Measurements from ENCODE around the gene TCEANC2. TPM values are rescaled to one million over a fixed set of nuclear protein-coding genes. Genes with fewer than 3 reads are reported as not detected.

Gene TCEANC2
- total and polyA plus RNA-seq, 2 experiments from 2014 or later: 6.0 to 6.3 TPM

GRCh38 chr1:54046671-54047383 lies 6.6 kb upstream of the TCEANC2 start:
- DNase-seq (ENCODE audit: low spot score): no peak
- Mint-ChIP-seq H3K4me3 (no peak overlapping the region), H3K27ac (no peak overlapping the region), H3K36me3 (ENCODE audit: low read depth) (peaks cover 13% of the 10 kb centered on the region; the same call in 2 of the 3 replicates), H3K9me3 (no peaks in the 10 kb centered on the region), H3K27me3 (ENCODE audit: insufficient read depth, low read depth, poor library complexity) (no peaks in the 10 kb centered on the region), H3K4me1 (no peaks in the 10 kb centered on the region)
- TF ChIP-seq ZNF462 (CRISPR knock-in tag; IDR thresholded peaks at IDR 0.05): no peak
- TF ChIP-seq ZNF114 (CRISPR knock-in tag; IDR thresholded peaks at IDR 0.05): no peak
- no peak for TF ChIP-seq NANOG (IDR thresholded peaks at IDR 0.05; ENCODE audit: borderline replicate concordance)
- TF ChIP-seq ETS1 (IDR thresholded peaks at IDR 0.05): no peak
- no peak for TF ChIP-seq EZH2 (IDR thresholded peaks at IDR 0.05; ENCODE audit: low read depth, unreplicated experiment)
- no peak for TF ChIP-seq EZH2phosphoT487 (IDR thresholded peaks at IDR 0.05; ENCODE audit: unreplicated experiment)
- no peak for TF ChIP-seq CREB1 (CRISPR knock-in tag; IDR thresholded peaks at IDR 0.05; ENCODE audit: low read depth)
- TF ChIP-seq CTCF (conservative IDR thresholded peaks at IDR 0.05; ENCODE audit: low read depth in 2 of 2): no peak
- TF ChIP-seq STAT1 (IDR thresholded peaks at IDR 0.05; ENCODE audit: unreplicated experiment): no peak
- TF ChIP-seq REST (IDR thresholded peaks at IDR 0.05; ENCODE audit: unreplicated experiment): no peak
- no peak for TF ChIP-seq ZNF331 (CRISPR knock-in tag; IDR thresholded peaks at IDR 0.05; ENCODE audit: low read depth)
- no peak for TF ChIP-seq JUNB (IDR thresholded peaks at IDR 0.05; ENCODE audit: unreplicated experiment)
- no peak for TF ChIP-seq POLR2AphosphoS5 (IDR thresholded peaks at IDR 0.05; ENCODE audit: low read depth)
- Histone ChIP-seq H4K20me1 (replicated peaks; ENCODE audit: insufficient read depth) (peaks cover 13% of the 10 kb centered on the region), H3K36me3 (ENCODE audit: insufficient read depth) (peaks cover 15% of the 10 kb centered on the region), H2AFZ (no peak overlapping the region), H3K4me1 (ENCODE audit: insufficient read depth) (peaks cover 8% of the 10 kb centered on the region), H3F3A (replicated peaks; ENCODE audit: low read depth) (no peaks in the 10 kb centered on the region), H3K27me3 (ENCODE audit: insufficient read depth) (no peaks in the 10 kb centered on the region), H3K4me2 (no peak overlapping the region), H3K9me2 (ENCODE audit: insufficient read depth) (no peaks in the 10 kb centered on the region), H3K4me3 (no peak overlapping the region), H3K27ac (ENCODE audit: low read depth) (no peak overlapping the region), H3K79me2 (replicated peaks; ENCODE audit: insufficient read depth) (peaks cover 60% of the 10 kb centered on the region)
- no peak for ATAC-seq
